PC-9 (cell line): ENCODE measurements around the gene CTDNEP1. TPM values are rescaled to one million over a fixed set of nuclear protein-coding genes. Genes with fewer than 3 reads are reported as not detected.

Source experiments
- BruUV-seq: library from RNA; stranded (reverse); fragments of 400-500 nt; replicated peaks from 2 replicates; lab custom pipeline; 2021; lab: Mats Ljungman, UMichigan
- CTCF ChIA-PET: fragments of 300-600 bp; sonication (Branson Sonifier 250); formaldehyde crosslinking; loops from one replicate; lab custom pipeline; 2022; ENCODE audit warnings: antibody characterized with exemption; lab: Charles Lee
- POLR2A ChIA-PET: fragments of 300-600 bp; sonication (Branson Sonifier 250); formaldehyde crosslinking; loops from one replicate; lab custom pipeline; 2022; ENCODE audit warnings: antibody characterized with exemption; ENCODE audit not compliant: unreplicated experiment; lab: Charles Lee
- DNase-seq, 2 experiments: peaks; one replicate each; pipeline versions ENCODE4 v3.0.0 to v3.0.0-alpha.2; 2015 to 2022; ENCODE audit warnings: mixed read lengths in 1 of 2
- H2AFZ ChIP-seq: fragments of 200-600 bp; sonication (generic); 2 replicates; pipeline ENCODE4 v1.8.1; 2017; ENCODE audit warnings: antibody characterized with exemption
- H3F3A ChIP-seq: fragments of 200-600 bp; sonication (generic); 2 replicates; pipeline ENCODE4 v1.8.1; 2017; ENCODE audit warnings: antibody characterized with exemption, mild to moderate bottlenecking, low read depth; ENCODE audit not compliant: insufficient read depth
- H3K27ac ChIP-seq: fragments of 200-600 bp; sonication (generic); 2 replicates; pipeline ENCODE4 v1.6.1; 2016; ENCODE audit warnings: mixed run types
- H3K27me3 ChIP-seq: fragments of 200-600 bp; sonication (generic); 2 replicates; pipeline ENCODE4 v1.6.1; 2016; ENCODE audit warnings: low read depth, mixed run types; ENCODE audit not compliant: insufficient read depth
- H3K36me3 ChIP-seq: fragments of 200-600 bp; sonication (generic); 2 replicates; pipeline ENCODE4 v1.6.1; 2016; ENCODE audit warnings: low read depth, mixed run types
- H3K4me1 ChIP-seq: fragments of 200-600 bp; sonication (generic); replicated peaks from 2 replicates; pipeline ENCODE4 v1.6.1; 2016; ENCODE audit warnings: mixed run types; ENCODE audit not compliant: insufficient read depth
- H3K4me2 ChIP-seq: fragments of 200-600 bp; sonication (generic); 2 replicates; pipeline ENCODE4 v1.6.1; 2017; ENCODE audit warnings: mixed run types
- H3K4me3 ChIP-seq: fragments of 200-600 bp; sonication (generic); 2 replicates; pipeline ENCODE4 v1.6.1; 2016; ENCODE audit warnings: mixed run types
- H3K79me2 ChIP-seq: fragments of 200-600 bp; sonication (generic); 2 replicates; pipeline ENCODE4 v1.6.1; 2017; ENCODE audit warnings: low read depth, mixed run types
- H3K9me2 ChIP-seq: fragments of 200-600 bp; sonication (generic); 2 replicates; pipeline ENCODE4 v1.8.1; 2017; ENCODE audit warnings: mild to moderate bottlenecking; ENCODE audit not compliant: insufficient read depth
- H3K9me3 ChIP-seq: fragments of 200-600 bp; sonication (generic); 2 replicates; pipeline ENCODE4 v1.8.1; 2016; ENCODE audit warnings: low read depth; ENCODE audit not compliant: insufficient read depth
- H4K20me1 ChIP-seq: fragments of 200-600 bp; sonication (generic); 2 replicates; pipeline ENCODE4 v1.8.1; 2017; ENCODE audit not compliant: insufficient read depth
- EZH2 ChIP-seq: fragments of 200-600 bp; sonication (generic); IDR thresholded peaks from 2 replicates; pipeline ENCODE4 v1.8.0; 2017; ENCODE audit warnings: antibody characterized with exemption, low read depth
- intact Hi-C: fragments of 100-400 bp; cut with micrococcal nuclease; formaldehyde crosslinking; loops from one replicate; pipeline ENCODE4 v1.10.0; 2022; ENCODE audit not compliant: unreplicated experiment
- total RNA-seq: library from RNA; stranded (reverse); gene quantifications from 2 replicates; pipeline ENCODE4 v1.2.3, GENCODE V29; 2021
- TF ChIP-seq, protein P1 (sequence below): fragments of 200-600 bp; sonication (generic); conservative IDR thresholded peaks from 2 replicates; pipeline ENCODE4 v1.6.1; 2017; ENCODE audit warnings: mixed run types, antibody characterized with exemption, mild to moderate bottlenecking, moderate library complexity

The CTDNEP1 gene
- total RNA-seq, 1 experiment from 2014 or later = 203 TPM

DNA sequence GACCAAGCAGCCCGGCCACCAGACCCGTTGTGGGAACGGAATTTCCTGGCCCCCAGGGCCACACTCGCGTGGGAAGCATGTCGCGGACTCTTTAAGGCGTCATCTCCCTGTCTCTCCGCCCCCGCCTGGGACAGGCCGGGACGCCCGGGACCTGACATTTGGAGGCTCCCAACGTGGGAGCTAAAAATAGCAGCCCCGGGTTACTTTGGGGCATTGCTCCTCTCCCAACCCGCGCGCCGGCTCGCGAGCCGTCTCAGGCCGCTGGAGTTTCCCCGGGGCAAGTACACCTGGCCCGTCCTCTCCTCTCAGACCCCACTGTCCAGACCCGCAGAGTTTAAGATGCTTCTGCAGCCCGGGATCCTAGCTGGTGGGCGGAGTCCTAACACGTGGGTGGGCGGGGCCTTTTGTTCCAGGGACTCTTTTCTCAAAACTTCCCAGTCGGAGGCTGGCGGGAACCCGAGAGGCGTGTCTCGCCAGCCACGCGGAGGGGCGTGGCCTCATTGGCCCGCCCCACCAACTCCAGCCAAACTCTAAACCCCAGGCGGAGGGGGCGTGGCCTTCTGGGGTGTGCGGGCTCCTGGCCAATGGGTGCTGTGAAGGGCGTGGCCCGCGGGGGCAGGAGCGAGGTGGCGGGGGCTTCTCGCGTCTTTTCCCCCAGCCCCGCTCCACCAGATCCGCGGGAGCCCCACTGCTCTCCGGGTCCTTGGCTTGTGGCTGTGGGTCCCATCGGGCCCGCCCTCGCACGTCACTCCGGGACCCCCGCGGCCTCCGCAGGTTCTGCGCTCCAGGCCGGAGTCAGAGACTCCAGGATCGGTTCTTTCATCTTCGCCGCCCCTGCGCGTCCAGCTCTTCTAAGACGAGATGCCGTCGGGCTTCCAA is 29.8 kb upstream of the CTDNEP1 start, which contains the start of gene SLC2A4:
SLC2A4 (plus strand) TSS at position 645 of the 879 bp plus-strand sequence; CDS start at position 862, 217 bp downstream.
- peak within 1 kb of the TSS; percentile 62 for H3K27ac ChIP-seq
- H4K20me1 ChIP-seq = no peaks in the 10 kb centered on the region
- DNase-seq = peak; percentile 89 to 98
- no peak for TF ChIP-seq EZH2
- TF ChIP-seq, protein P1, sequence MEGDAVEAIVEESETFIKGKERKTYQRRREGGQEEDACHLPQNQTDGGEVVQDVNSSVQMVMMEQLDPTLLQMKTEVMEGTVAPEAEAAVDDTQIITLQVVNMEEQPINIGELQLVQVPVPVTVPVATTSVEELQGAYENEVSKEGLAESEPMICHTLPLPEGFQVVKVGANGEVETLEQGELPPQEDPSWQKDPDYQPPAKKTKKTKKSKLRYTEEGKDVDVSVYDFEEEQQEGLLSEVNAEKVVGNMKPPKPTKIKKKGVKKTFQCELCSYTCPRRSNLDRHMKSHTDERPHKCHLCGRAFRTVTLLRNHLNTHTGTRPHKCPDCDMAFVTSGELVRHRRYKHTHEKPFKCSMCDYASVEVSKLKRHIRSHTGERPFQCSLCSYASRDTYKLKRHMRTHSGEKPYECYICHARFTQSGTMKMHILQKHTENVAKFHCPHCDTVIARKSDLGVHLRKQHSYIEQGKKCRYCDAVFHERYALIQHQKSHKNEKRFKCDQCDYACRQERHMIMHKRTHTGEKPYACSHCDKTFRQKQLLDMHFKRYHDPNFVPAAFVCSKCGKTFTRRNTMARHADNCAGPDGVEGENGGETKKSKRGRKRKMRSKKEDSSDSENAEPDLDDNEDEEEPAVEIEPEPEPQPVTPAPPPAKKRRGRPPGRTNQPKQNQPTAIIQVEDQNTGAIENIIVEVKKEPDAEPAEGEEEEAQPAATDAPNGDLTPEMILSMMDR = no peak
- POLR2A ChIA-PET = interaction anchor here (0.6 to 1.0 kb wide), 4 partner anchors 23 to 221 kb away, joined by 4 to 18 read pairs (median 6); partner anchors contain the start of genes ACADVL and DLG4
- 0 out of 2 replicates have a peak, but pooled peaks cover 4% of the 10 kb centered on the region for H3K4me1 ChIP-seq
- CTCF ChIA-PET = interaction anchor here (0.6 to 0.7 kb wide), 3 partner anchors 117 to 298 kb away, joined by 3 to 7 read pairs (median 4); partner anchors contain the start of gene CD68
- BruUV-seq = no TSS peak
- H3K4me2 ChIP-seq = peak within 1 kb of the TSS; percentile 93
- H3K9me3 ChIP-seq = no peaks in the 10 kb centered on the region
- peak within 1 kb of the TSS; percentile 55 for H3K4me3 ChIP-seq
- no peaks in the 10 kb centered on the region for H3K9me2 ChIP-seq
- no peaks in the 10 kb centered on the region for H3K27me3 ChIP-seq
- intact Hi-C loops = loop anchor here (1.0 to 2.0 kb wide), 3 partner anchors 65 to 407 kb away; partner anchors contain the start of genes SOX15 and WRAP53
- H3F3A ChIP-seq = peaks cover 12% of the 10 kb centered on the region; the same call in 1 of the 2 replicates
- no peaks in the 10 kb centered on the region for H3K79me2 ChIP-seq
- no peaks in the 10 kb centered on the region for H3K36me3 ChIP-seq
- peak within 1 kb of the TSS; percentile 78 for H2AFZ ChIP-seq

DNA sequence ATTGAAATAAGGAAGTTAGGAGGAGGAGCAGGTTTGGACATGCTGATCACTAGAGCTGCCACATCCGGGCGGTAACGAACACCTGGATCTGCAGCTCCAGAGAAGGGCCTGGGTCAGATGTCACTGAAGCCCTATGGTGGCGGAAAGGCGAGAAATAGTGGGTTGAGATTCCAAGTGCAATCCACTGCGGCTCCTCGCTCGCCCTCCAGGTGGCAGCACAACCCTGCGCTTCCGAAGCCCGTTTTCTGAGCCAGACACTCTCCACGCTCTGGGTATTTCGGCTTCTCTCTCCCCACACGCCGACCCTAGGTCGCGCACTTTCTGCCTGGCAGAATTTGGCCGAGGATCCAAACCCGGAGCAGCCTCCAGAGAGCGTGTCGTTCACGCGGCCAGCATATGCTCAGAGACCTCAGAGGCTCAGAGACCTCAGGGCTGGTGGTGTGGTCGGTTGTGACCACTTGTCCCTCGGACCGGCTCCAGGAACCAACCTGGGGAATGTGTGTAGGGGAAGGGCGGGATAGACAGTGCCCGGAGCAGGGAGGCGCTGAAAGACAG is 29.1 kb upstream of the CTDNEP1 start:
- ChIA-PET CTCF (interaction anchor here (0.6 to 1.7 kb wide), 4 partner anchors 49 to 280 kb away, joined by 3 to 6 read pairs (median 5); partner anchors contain the start of gene TMEM256), POLR2A (interaction anchor here (0.6 to 1.0 kb wide), 3 partner anchors 55 to 153 kb away, joined by 4 to 7 read pairs (median 5); partner anchors contain the start of genes ACADVL and DLG4)
- no peaks in the 10 kb centered on the region for H3K79me2 ChIP-seq
- TF ChIP-seq, protein P1 = peak; percentile 96
- TF ChIP-seq EZH2 = no peak
- no peaks in the 10 kb centered on the region for H3K9me2 ChIP-seq
- H3K4me2 ChIP-seq = peak overlapping the region; percentile 93
- no peaks in the 10 kb centered on the region for H3K9me3 ChIP-seq
- H4K20me1 ChIP-seq = no peaks in the 10 kb centered on the region
- H3K36me3 ChIP-seq = no peaks in the 10 kb centered on the region
- intact Hi-C loops = loop anchor here (1.0 to 2.0 kb wide), 6 partner anchors 16 to 408 kb away; partner anchors contain the start of genes SENP3, SOX15 and WRAP53
- peak overlapping the region; percentile 55 for H3K4me3 ChIP-seq
- peak overlapping the region; percentile 62 for H3K27ac ChIP-seq
- H3K4me1 ChIP-seq = 0 out of 2 replicates have a peak, but pooled peaks cover 4% of the 10 kb centered on the region
- peak overlapping the region; percentile 78 for H2AFZ ChIP-seq
- H3F3A ChIP-seq = peaks cover 12% of the 10 kb centered on the region; the same call in 1 of the 2 replicates
- DNase-seq = peak; percentile 74 to 91
- TSS peak; percentile 41 for BruUV-seq
- H3K27me3 ChIP-seq = no peaks in the 10 kb centered on the region

DNA sequence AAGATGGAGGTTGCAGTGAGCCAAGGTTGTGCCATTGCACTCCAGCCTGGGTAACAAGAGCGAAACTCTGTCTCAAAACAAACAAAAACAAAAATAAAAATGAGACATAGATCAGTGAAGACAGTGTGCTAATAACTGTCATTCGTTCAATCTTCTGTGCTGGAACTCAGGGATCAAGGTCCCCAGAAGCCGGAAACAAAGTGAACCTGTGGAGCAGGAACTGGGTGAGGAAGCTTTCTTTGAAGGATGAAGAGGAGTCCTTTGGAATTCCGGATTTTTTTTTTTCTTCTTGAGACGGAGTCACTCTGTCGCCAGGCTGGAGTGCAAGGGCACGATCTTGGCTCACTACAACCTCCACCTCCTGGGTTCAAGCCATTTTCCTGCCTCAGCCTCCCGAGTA is 27.9 kb upstream of the CTDNEP1 start:
- no peak for TF ChIP-seq EZH2
- TF ChIP-seq, protein P1 = no peak
- Histone ChIP-seq H3K9me3 (no peaks in the 10 kb centered on the region), H3K4me2 (no peak overlapping the region), H3K79me2 (no peaks in the 10 kb centered on the region), H3K4me1 (0 out of 2 replicates have a peak, but pooled peaks cover 4% of the 10 kb centered on the region), H2AFZ (no peak overlapping the region), H3K9me2 (no peaks in the 10 kb centered on the region; the same call in 1 of the 2 replicates), H3K27me3 (no peaks in the 10 kb centered on the region), H4K20me1 (no peaks in the 10 kb centered on the region), H3K27ac (no peak overlapping the region), H3K36me3 (no peaks in the 10 kb centered on the region), H3F3A (peaks cover 12% of the 10 kb centered on the region; the same call in 1 of the 2 replicates), H3K4me3 (no peak overlapping the region)
- no peak for DNase-seq
- intact Hi-C loops = no loop called here
- ChIA-PET CTCF (interaction anchor here (1.7 kb wide), 1 partner anchor 281 kb away, joined by 6 read pairs; no protein-coding TSS in a partner anchor), POLR2A (no interaction called here)
- no TSS peak for BruUV-seq
